ENCODE data around the gene KPNA3.
"Not testable (repeated sequence)": the region's sequence is repeated elsewhere in the genome, so short reads cannot be mapped to it uniquely, and the experiment has no call there.

Gene KPNA3

GRCh38 chr13:49827891-49828290 is 35.4 kb upstream of the KPNA3 start:
- TF ChIP-seq CTCF (IDR thresholded peaks at IDR 0.05), result no peak
- H3K27me3 ChIP-seq, result no peaks in the 10 kb centered on the region
- no peak overlapping the region for H3K4me3 ChIP-seq
- H3K36me3 ChIP-seq, result no peaks in the 10 kb centered on the region
- intact Hi-C loops (cut with DNase I; ENCODE audit: low total_unique reads), result no loop called here
- DNase-seq, result no peak
- H3K4me1 ChIP-seq, result no peaks in the 10 kb centered on the region
- H3K9me3 ChIP-seq, result peaks cover 0 to 6% (median 0%) of the 10 kb centered on the region in 3 donors
- H3K27ac ChIP-seq, result no peak overlapping the region

- TF ChIP-seq CTCF (IDR thresholded peaks at IDR 0.05), result no peak
- Histone ChIP-seq H3K27me3 (no peaks in the 10 kb centered on the region), H3K36me3 (no peaks in the 10 kb centered on the region), H3K4me3 (no peak overlapping the region), H3K4me1 (no peaks in the 10 kb centered on the region), H3K27ac (no peak overlapping the region), H3K9me3 (peaks cover 0 to 6% (median 0%) of the 10 kb centered on the region in 3 donors)
- DNase-seq, result no peak
- intact Hi-C loops (cut with DNase I; ENCODE audit: low total_unique reads), result no loop called here
These were observed 34.9 kb upstream of the KPNA3 start for GRCh38 chr13:49827336-49827735.

GRCh38 chr13:49821216-49822009 is 28.9 kb upstream of the KPNA3 start:
- Histone ChIP-seq H3K36me3 (no peaks in the 10 kb centered on the region), H3K9me3 (no peaks in the 10 kb centered on the region), H3K27ac (no peak overlapping the region), H3K27me3 (no peaks in the 10 kb centered on the region), H3K4me1 (no peaks in the 10 kb centered on the region), H3K4me3 (no peak overlapping the region)
- intact Hi-C loops (cut with DNase I; ENCODE audit: low total_unique reads), result no loop called here
- no peak for TF ChIP-seq CTCF (IDR thresholded peaks at IDR 0.05)
- DNase-seq, result no peak

DNA sequence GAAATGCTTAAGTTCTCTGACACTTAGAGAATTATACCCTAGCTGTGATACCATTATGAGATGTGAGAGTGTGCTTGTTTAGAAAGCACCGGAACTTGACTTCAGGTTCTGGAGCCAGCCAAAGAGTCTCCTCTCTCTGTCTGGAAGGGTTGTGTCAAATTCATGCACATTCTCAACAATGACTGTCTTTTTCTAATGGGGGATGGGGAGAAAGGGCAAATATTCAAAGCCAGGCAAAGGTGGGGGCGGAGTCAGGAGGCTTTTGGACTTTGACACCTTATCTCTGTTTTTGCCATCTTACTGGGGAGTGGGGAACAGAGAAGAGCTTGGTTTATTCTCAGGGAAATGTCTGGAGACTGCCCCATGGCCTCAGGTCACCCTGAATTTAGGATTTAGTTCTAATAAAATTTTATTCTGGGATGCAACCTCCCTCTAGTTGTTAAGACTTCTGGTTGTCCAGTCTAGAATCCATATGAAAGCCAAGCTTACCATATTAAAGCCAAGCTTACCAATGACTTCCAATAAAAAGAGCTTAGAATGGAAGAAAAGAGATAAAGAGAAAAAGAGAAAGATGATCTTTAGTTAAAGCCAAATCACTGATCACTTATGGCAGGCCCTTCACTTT is 28.2 kb upstream of the KPNA3 start:
- no peaks in the 10 kb centered on the region for H3K27me3 ChIP-seq
- intact Hi-C loops (cut with DNase I; ENCODE audit: low total_unique reads), result no loop called here
- no peaks in the 10 kb centered on the region for H3K36me3 ChIP-seq
- no peak for TF ChIP-seq CTCF (IDR thresholded peaks at IDR 0.05)
- no peak overlapping the region for H3K4me3 ChIP-seq
- H3K4me1 ChIP-seq, result no peaks in the 10 kb centered on the region
- H3K27ac ChIP-seq, result no peak overlapping the region
- no peaks in the 10 kb centered on the region for H3K9me3 ChIP-seq
- DNase-seq, result no peak

- H3K4me3 ChIP-seq; H3K27me3 ChIP-seq; H3K27ac ChIP-seq; H3K36me3 ChIP-seq; H3K9me3 ChIP-seq; H3K4me1 ChIP-seq; intact Hi-C loops (cut with DNase I; ENCODE audit: low total_unique reads); DNase-seq: not testable (repeated sequence)
These were observed 23.6 kb upstream of the KPNA3 start for GRCh38 chr13:49816047-49816446.

- Histone ChIP-seq H3K27me3 (no peaks in the 10 kb centered on the region), H3K4me3 (no peak overlapping the region), H3K9me3 (no peaks in the 10 kb centered on the region), H3K36me3 (no peaks in the 10 kb centered on the region), H3K27ac (no peak overlapping the region), H3K4me1 (no peaks in the 10 kb centered on the region)
- intact Hi-C loops (cut with DNase I; ENCODE audit: low total_unique reads), result no loop called here
- no peak for DNase-seq
- TF ChIP-seq CTCF (IDR thresholded peaks at IDR 0.05), result no peak
These were observed 22.2 kb upstream of the KPNA3 start for GRCh38 chr13:49814551-49815270.

Data from tibial artery (tissue), 4 donors.